GM12878 (cell line): ENCODE results near the gene LPAR6. TPM values are rescaled to one million over a fixed set of nuclear protein-coding genes. Genes with fewer than 3 reads are reported as not detected.

Source experiments
- ATAC-seq: fragments of 200-7000 bp; cut with Tn5 transposase; 3 replicates; pipeline ENCODE4 v1.9.1; 2020; ENCODE audit warnings: mild to moderate bottlenecking, moderate library complexity
- BruUV-seq: library from RNA; stranded (reverse); fragments of 400-500 nt; replicated peaks from 2 replicates; lab custom pipeline; 2021; lab: Mats Ljungman, UMichigan
- CTCF ChIA-PET: fragments of 300-600 bp; sonication (Branson Sonifier 250); formaldehyde crosslinking; extraction: SDS; loops from one replicate; lab custom pipeline; 2021; ENCODE audit warnings: inconsistent platforms; lab: Yijun Ruan, JAX
- POLR2A ChIA-PET: fragments of 350-600 bp; formaldehyde crosslinking; extraction: SDS; loops from one replicate; lab custom pipeline; 2021; ENCODE audit warnings: inconsistent platforms; lab: Charles Lee
- RAD21 ChIA-PET: fragments of 300-600 bp; sonication (Branson Sonifier 250); formaldehyde crosslinking; loops from one replicate; lab custom pipeline; 2023; ENCODE audit warnings: antibody characterized with exemption; ENCODE audit not compliant: unreplicated experiment; lab: Charles Lee
- SMC1A ChIA-PET: fragments of 300-600 bp; sonication (Branson Sonifier 250); formaldehyde crosslinking; loops from one replicate; lab custom pipeline; 2023; ENCODE audit not compliant: unreplicated experiment, uncharacterized antibody; lab: Charles Lee
- DNase-seq: peaks from one replicate; pipeline ENCODE4 v3.0.0-alpha.2; 2011; ENCODE audit warnings: low read depth, low spot score
- FAIRE-seq: peaks from 3 replicates; lab custom pipeline; 2011; peaks lifted over from hg19 to GRCh38; lab: Jason Lieb, UNC
- H2AFZ ChIP-seq: 2 replicates; pipeline ENCODE4 v1.6.0; 2011; ENCODE audit warnings: low read depth, low read length, control low read depth; ENCODE audit not compliant: control insufficient read depth
- H3K27ac ChIP-seq: 2 replicates; pipeline ENCODE4 v1.5.1; 2011; ENCODE audit warnings: control low read depth; ENCODE audit not compliant: control insufficient read depth, insufficient read depth
- H3K27me3 ChIP-seq, 2 experiments: replicated peaks in 1 of 2; 2 replicates each; pipeline versions ENCODE4 v1.6.0 to v1.6.1; 2011; ENCODE audit warnings: low read length in 1 of 2; ENCODE audit not compliant: control insufficient read depth in 2 of 2, insufficient read depth in 2 of 2
- H3K36me3 ChIP-seq, 2 experiments: 2 replicates each; pipeline ENCODE4 v1.5.1; 2011; ENCODE audit warnings: low read length in 1 of 2; ENCODE audit not compliant: control insufficient read depth in 2 of 2, insufficient read depth in 2 of 2
- H3K4me1 ChIP-seq: 2 replicates; pipeline ENCODE4 v1.6.1; 2011; ENCODE audit warnings: mild to moderate bottlenecking, low read length, moderate library complexity, mixed read lengths; ENCODE audit not compliant: control insufficient read depth, insufficient read depth
- H3K4me2 ChIP-seq: 2 replicates; pipeline ENCODE4 v1.6.0; 2011; ENCODE audit warnings: control low read depth; ENCODE audit not compliant: control insufficient read depth, insufficient read depth
- H3K4me3 ChIP-seq: fragments of 200-600 bp; sonication (generic); 2 replicates; pipeline ENCODE4 v1.5.1; 2016
- H3K79me2 ChIP-seq: 2 replicates; pipeline ENCODE4 v1.6.0; 2011; ENCODE audit warnings: low read length; ENCODE audit not compliant: control insufficient read depth, insufficient read depth
- H3K9ac ChIP-seq: 2 replicates; pipeline ENCODE4 v1.8.0; 2011; ENCODE audit warnings: low read length, control low read depth, mixed read lengths; ENCODE audit not compliant: control insufficient read depth, insufficient read depth
- H3K9me3 ChIP-seq: replicated peaks from 3 replicates; pipeline ENCODE4 v1.5.1; 2011; ENCODE audit warnings: mild to moderate bottlenecking, low read length; ENCODE audit not compliant: control insufficient read depth, insufficient read depth
- H4K20me1 ChIP-seq: 2 replicates; pipeline ENCODE4 v1.6.0; 2011; ENCODE audit not compliant: control insufficient read depth, insufficient read depth
- CREB1 ChIP-seq: IDR thresholded peaks from 2 replicates; pipeline ENCODE4 v1.6.1; 2012; ENCODE audit warnings: low read depth, mild to moderate bottlenecking, inconsistent platforms
- MTA3 ChIP-seq: IDR thresholded peaks from 2 replicates; pipeline ENCODE4 v1.6.1; 2012; ENCODE audit warnings: low read length, inconsistent platforms, borderline replicate concordance
- RAD21 ChIP-seq: IDR thresholded peaks from 2 replicates; pipeline ENCODE4 v1.6.1; 2011; ENCODE audit warnings: mild to moderate bottlenecking, low read depth, low read length, moderate library complexity; ENCODE audit not compliant: insufficient read depth
- SMC3 ChIP-seq: IDR thresholded peaks from 2 replicates; pipeline ENCODE4 v1.6.1; 2011; ENCODE audit warnings: low read length, improper control_type of control experiment, borderline replicate concordance
- ZNF24 ChIP-seq: fragments of 450-650 bp; IDR thresholded peaks from 2 replicates; pipeline ENCODE4 v1.6.1; 2017; ENCODE audit warnings: antibody characterized with exemption, mild to moderate bottlenecking
- WGBS: methylation state at CpG from one replicate; pipeline ENCODE4 v1.1.6; 2016; ENCODE audit warnings: low lambda C conversion rate; ENCODE audit not compliant: insufficient replicate concordance, insufficient coverage; ENCODE audit errors: missing lambda C conversion rate; 5-methylcytosine and 5-hydroxymethylcytosine counted together
- in situ Hi-C: fragments of 300-500 bp; cut with MboI; formaldehyde crosslinking; loops from 9 replicates; pipeline ENCODE4 v1.14.3; 2018; ENCODE audit warnings: mixed read lengths
- intact Hi-C: fragments of 100-400 bp; cut with micrococcal nuclease; formaldehyde crosslinking; loops from one replicate; pipeline ENCODE4 v1.14.2; 2022; ENCODE audit not compliant: unreplicated experiment
- polyA plus RNA-seq, 11 experiments: library from polyadenylated mRNA; depleted of rRNA in 4 of 11; unstranded in 6 of 11; stranded (reverse) in 5 of 11; fragments of >200 nt; fragmentation: Nextera tagmentation in 4 of 11; fragmentation: Illumina TruSeq in 1 of 11; extraction: Ambion mirVana in 4 of 11; extraction: Trizol in 1 of 11; gene quantifications; 1 replicate in 1 of 11; 2 replicates in 10 of 11; pipeline versions ENCODE4 v1.2.1 to v1.2.3, GENCODE V29; 2011 to 2016; ENCODE audit warnings: inconsistent platforms in 2 of 11, missing spikeins in 2 of 11, low read depth in 1 of 11
- total RNA-seq, 4 experiments: library from RNA; depleted of rRNA in 3 of 4; stranded (reverse); fragments of >200 nt in 3 of 4; fragmentation: Illumina TruSeq in 1 of 4; extraction: Trizol in 1 of 4; gene quantifications; 2 replicates each; pipeline versions ENCODE4 v1.2.1 to v1.2.3, GENCODE V29; 2013 to 2021
- TF ChIP-seq, protein P1 (sequence below): fragments of 150-350 bp; IDR thresholded peaks from 2 replicates; pipeline ENCODE4 v1.6.1; 2016; ENCODE audit warnings: low read depth, low read length
- TF ChIP-seq, protein P2 (sequence below): IDR thresholded peaks from 2 replicates; pipeline ENCODE4 v1.6.1; 2012; ENCODE audit warnings: low read depth, low read length, improper control_type of control experiment
- TF ChIP-seq, protein P3 (sequence below), 3 experiments: IDR thresholded peaks in 2 of 3; conservative IDR thresholded peaks in 1 of 3; 2 replicates each; pipeline ENCODE4 v1.5.1; 2011; ENCODE audit warnings: low read depth in 3 of 3, low read length in 3 of 3, mild to moderate bottlenecking in 3 of 3, control low read depth in 2 of 3, moderate library complexity in 2 of 3, inconsistent platforms in 1 of 3, mixed read lengths in 1 of 3; ENCODE audit not compliant: control insufficient read depth in 2 of 3, insufficient read depth in 1 of 3; ENCODE audit errors: extremely low read depth in 1 of 3
- TF ChIP-seq, protein P4 (sequence below): IDR thresholded peaks from 2 replicates; pipeline ENCODE4 v1.6.1; 2012; ENCODE audit warnings: mild to moderate bottlenecking, low read depth, low read length

The LPAR6 gene
- total and polyA plus RNA-seq, 10 of the 15 experiments (the other 5 are each of a cell fraction or from before 2014, with no cell fraction given), result 1.4 to 4.2 (median 2.8) TPM

DNA sequence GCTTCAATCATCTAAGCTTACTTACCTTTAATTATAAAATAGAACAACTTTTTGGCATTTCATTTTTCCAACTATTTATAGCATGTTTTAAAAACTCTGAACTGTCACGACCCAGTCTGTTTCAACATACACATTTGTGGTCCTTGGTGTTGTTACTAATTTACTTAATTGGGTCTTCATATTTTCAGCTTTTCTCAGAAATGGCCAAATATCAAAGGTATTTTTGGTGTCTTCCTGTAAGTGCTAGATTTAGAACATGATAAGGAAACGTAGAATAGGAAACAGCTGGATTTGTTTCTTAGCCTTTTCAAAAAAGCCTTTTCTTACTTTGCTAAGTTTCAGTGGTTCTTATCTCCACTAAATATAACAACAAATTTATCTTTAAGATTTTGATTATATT lies 11.4 kb downstream of the LPAR6 start (continued):
- TF ChIP-seq, protein P1, sequence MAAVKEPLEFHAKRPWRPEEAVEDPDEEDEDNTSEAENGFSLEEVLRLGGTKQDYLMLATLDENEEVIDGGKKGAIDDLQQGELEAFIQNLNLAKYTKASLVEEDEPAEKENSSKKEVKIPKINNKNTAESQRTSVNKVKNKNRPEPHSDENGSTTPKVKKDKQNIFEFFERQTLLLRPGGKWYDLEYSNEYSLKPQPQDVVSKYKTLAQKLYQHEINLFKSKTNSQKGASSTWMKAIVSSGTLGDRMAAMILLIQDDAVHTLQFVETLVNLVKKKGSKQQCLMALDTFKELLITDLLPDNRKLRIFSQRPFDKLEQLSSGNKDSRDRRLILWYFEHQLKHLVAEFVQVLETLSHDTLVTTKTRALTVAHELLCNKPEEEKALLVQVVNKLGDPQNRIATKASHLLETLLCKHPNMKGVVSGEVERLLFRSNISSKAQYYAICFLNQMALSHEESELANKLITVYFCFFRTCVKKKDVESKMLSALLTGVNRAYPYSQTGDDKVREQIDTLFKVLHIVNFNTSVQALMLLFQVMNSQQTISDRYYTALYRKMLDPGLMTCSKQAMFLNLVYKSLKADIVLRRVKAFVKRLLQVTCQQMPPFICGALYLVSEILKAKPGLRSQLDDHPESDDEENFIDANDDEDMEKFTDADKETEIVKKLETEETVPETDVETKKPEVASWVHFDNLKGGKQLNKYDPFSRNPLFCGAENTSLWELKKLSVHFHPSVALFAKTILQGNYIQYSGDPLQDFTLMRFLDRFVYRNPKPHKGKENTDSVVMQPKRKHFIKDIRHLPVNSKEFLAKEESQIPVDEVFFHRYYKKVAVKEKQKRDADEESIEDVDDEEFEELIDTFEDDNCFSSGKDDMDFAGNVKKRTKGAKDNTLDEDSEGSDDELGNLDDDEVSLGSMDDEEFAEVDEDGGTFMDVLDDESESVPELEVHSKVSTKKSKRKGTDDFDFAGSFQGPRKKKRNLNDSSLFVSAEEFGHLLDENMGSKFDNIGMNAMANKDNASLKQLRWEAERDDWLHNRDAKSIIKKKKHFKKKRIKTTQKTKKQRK, result no peak
- TF ChIP-seq MTA3, result no peak
- TF ChIP-seq, protein P2, sequence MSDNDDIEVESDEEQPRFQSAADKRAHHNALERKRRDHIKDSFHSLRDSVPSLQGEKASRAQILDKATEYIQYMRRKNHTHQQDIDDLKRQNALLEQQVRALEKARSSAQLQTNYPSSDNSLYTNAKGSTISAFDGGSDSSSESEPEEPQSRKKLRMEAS, result no peak

DNA sequence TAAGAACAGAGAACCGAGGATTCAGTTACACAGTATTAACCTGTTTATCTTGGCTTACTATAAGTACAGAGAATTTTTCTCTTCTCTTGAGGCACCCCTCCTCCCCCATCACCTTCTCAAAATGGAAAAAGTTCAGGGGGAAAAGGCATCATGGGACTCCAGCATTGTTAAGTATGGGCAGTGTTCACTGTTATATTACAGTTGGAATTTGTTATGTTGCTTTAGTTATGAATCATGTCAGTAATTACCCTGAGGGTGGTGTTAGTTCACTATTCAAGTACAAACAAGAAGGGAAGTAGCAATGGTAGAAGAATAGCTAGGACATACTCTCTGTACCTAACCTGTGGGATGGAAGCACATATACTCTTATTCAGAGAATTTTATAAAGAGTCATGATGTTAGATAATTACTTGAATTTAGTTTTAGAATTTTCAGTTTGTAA lies 12.0 kb downstream of the LPAR6 start:
- no peak overlapping the region for H3K9ac ChIP-seq
- H2AFZ ChIP-seq, result no peak overlapping the region
- peak; percentile 25 for DNase-seq

More for the DNA sequence above, 12.0 kb downstream of the LPAR6 start:
- no peaks in the 10 kb centered on the region for H3K27me3 ChIP-seq
- peak overlapping the region; percentile 0; the same call in 1 of the 2 replicates for H3K27ac ChIP-seq
- POLR2A ChIA-PET, result no interaction called here
- no peaks in the 10 kb centered on the region for H3K9me3 ChIP-seq
- 100% methylated on average over 1 of the region's 1 CpG for WGBS
- in situ Hi-C loops (no loop called here), intact Hi-C loops (no loop called here)
- H3K4me3 ChIP-seq, result no peak overlapping the region
- no TSS peak for BruUV-seq
- peaks cover 25% of the 10 kb centered on the region; the same call in 1 of the 2 replicates for H3K4me1 ChIP-seq
- no peak overlapping the region for H3K4me2 ChIP-seq
- SMC1A ChIA-PET, result interaction anchor here (0.7 to 3.4 kb wide), 11 partner anchors 12 to 193 kb away, joined by 3 to 47 read pairs (median 4); partner anchors contain the start of gene LPAR6
- peak; percentile 10; the same call in 1 of the 2 replicates for TF ChIP-seq SMC3
- TF ChIP-seq, protein P3, sequence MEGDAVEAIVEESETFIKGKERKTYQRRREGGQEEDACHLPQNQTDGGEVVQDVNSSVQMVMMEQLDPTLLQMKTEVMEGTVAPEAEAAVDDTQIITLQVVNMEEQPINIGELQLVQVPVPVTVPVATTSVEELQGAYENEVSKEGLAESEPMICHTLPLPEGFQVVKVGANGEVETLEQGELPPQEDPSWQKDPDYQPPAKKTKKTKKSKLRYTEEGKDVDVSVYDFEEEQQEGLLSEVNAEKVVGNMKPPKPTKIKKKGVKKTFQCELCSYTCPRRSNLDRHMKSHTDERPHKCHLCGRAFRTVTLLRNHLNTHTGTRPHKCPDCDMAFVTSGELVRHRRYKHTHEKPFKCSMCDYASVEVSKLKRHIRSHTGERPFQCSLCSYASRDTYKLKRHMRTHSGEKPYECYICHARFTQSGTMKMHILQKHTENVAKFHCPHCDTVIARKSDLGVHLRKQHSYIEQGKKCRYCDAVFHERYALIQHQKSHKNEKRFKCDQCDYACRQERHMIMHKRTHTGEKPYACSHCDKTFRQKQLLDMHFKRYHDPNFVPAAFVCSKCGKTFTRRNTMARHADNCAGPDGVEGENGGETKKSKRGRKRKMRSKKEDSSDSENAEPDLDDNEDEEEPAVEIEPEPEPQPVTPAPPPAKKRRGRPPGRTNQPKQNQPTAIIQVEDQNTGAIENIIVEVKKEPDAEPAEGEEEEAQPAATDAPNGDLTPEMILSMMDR (IDR thresholded peaks at IDR 0.05 in 2 of 3, conservative IDR thresholded peaks at IDR 0.05 in 1 of 3; ENCODE audit: control insufficient read depth in 2 of 3, extremely low read depth in 1 of 3, insufficient read depth in 1 of 3, low read depth in 3 of 3, low read length in 3 of 3), result peak; percentile 2 to 44 (median 14); a peak in 1 of 6 replicates
- TF ChIP-seq RAD21, result peak; percentile 35
- no peak for TF ChIP-seq CREB1
- 0 out of 2 replicates have a peak, but pooled peaks have one; percentile 11 for TF ChIP-seq ZNF24
- TF ChIP-seq, protein P4, sequence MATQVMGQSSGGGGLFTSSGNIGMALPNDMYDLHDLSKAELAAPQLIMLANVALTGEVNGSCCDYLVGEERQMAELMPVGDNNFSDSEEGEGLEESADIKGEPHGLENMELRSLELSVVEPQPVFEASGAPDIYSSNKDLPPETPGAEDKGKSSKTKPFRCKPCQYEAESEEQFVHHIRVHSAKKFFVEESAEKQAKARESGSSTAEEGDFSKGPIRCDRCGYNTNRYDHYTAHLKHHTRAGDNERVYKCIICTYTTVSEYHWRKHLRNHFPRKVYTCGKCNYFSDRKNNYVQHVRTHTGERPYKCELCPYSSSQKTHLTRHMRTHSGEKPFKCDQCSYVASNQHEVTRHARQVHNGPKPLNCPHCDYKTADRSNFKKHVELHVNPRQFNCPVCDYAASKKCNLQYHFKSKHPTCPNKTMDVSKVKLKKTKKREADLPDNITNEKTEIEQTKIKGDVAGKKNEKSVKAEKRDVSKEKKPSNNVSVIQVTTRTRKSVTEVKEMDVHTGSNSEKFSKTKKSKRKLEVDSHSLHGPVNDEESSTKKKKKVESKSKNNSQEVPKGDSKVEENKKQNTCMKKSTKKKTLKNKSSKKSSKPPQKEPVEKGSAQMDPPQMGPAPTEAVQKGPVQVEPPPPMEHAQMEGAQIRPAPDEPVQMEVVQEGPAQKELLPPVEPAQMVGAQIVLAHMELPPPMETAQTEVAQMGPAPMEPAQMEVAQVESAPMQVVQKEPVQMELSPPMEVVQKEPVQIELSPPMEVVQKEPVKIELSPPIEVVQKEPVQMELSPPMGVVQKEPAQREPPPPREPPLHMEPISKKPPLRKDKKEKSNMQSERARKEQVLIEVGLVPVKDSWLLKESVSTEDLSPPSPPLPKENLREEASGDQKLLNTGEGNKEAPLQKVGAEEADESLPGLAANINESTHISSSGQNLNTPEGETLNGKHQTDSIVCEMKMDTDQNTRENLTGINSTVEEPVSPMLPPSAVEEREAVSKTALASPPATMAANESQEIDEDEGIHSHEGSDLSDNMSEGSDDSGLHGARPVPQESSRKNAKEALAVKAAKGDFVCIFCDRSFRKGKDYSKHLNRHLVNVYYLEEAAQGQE, result no peak
- no peaks in the 10 kb centered on the region; a peak in 1 of 4 replicates for H3K36me3 ChIP-seq
- CTCF ChIA-PET, result interaction anchor here (1.0 to 3.4 kb wide), 7 partner anchors 12 to 180 kb away, joined by 3 to 52 read pairs (median 5); partner anchors contain the start of genes LPAR6 and RCBTB2
- no peaks in the 10 kb centered on the region for H3K79me2 ChIP-seq
- ATAC-seq (peak; percentile 73), FAIRE-seq (peak; percentile 47)
- RAD21 ChIA-PET, result interaction anchor here (0.7 to 3.9 kb wide), 5 partner anchors 12 to 179 kb away, joined by 3 to 70 read pairs (median 3); partner anchors contain the start of gene LPAR6
- no peaks in the 10 kb centered on the region for H4K20me1 ChIP-seq
